GM12891 (cell line): ENCODE data around the gene GLRX3. TPM values are rescaled to one million over a fixed set of nuclear protein-coding genes. Genes with fewer than 3 reads are reported as not detected.
"Not testable (repeated sequence)": the region's sequence is repeated elsewhere in the genome, so short reads cannot be mapped to it uniquely, and the experiment has no call there.

Source experiments
- DNase-seq: peaks from one replicate; pipeline ENCODE4 v3.0.0; 2011; ENCODE audit warnings: low spot score; ENCODE audit not compliant: insufficient read length
- FAIRE-seq: peaks from 2 replicates; lab custom pipeline; 2011; peaks lifted over from hg19 to GRCh38; lab: Jason Lieb, UNC
- PAX5 ChIP-seq: IDR thresholded peaks from 2 replicates; pipeline ENCODE4 v1.6.1; 2011; ENCODE audit warnings: low read length, moderate library complexity, mild to moderate bottlenecking; ENCODE audit not compliant: insufficient read depth, severe bottlenecking
- POLR2A ChIP-seq: IDR thresholded peaks from 2 replicates; pipeline ENCODE4 v1.6.1; 2011; ENCODE audit warnings: low read depth, low read length, control low read depth
- POLR2AphosphoS5 ChIP-seq: IDR thresholded peaks from 2 replicates; pipeline ENCODE4 v1.6.1; 2011; ENCODE audit warnings: low read depth, low read length, control low read depth
- POU2F2 ChIP-seq: IDR thresholded peaks from 2 replicates; pipeline ENCODE4 v1.6.1; 2011; ENCODE audit warnings: low read depth, mild to moderate bottlenecking, control low read depth, low read length, moderate library complexity
- SPI1 ChIP-seq: IDR thresholded peaks from 2 replicates; pipeline ENCODE4 v1.6.1; 2011; ENCODE audit warnings: low read depth, low read length, control low read depth
- TAF1 ChIP-seq: IDR thresholded peaks from 2 replicates; pipeline ENCODE4 v1.6.1; 2011; ENCODE audit warnings: low read depth, low read length, control low read depth
- polyA plus RNA-seq: library from polyadenylated mRNA; unstranded; fragments of >200 nt; gene quantifications from one replicate; pipeline ENCODE4 v1.2.1, GENCODE V29; 2012; ENCODE audit warnings: low read depth, missing spikeins, inconsistent platforms; ENCODE audit not compliant: missing spikeins

The GLRX3 gene
- 106 TPM for polyA plus RNA-seq

DNA sequence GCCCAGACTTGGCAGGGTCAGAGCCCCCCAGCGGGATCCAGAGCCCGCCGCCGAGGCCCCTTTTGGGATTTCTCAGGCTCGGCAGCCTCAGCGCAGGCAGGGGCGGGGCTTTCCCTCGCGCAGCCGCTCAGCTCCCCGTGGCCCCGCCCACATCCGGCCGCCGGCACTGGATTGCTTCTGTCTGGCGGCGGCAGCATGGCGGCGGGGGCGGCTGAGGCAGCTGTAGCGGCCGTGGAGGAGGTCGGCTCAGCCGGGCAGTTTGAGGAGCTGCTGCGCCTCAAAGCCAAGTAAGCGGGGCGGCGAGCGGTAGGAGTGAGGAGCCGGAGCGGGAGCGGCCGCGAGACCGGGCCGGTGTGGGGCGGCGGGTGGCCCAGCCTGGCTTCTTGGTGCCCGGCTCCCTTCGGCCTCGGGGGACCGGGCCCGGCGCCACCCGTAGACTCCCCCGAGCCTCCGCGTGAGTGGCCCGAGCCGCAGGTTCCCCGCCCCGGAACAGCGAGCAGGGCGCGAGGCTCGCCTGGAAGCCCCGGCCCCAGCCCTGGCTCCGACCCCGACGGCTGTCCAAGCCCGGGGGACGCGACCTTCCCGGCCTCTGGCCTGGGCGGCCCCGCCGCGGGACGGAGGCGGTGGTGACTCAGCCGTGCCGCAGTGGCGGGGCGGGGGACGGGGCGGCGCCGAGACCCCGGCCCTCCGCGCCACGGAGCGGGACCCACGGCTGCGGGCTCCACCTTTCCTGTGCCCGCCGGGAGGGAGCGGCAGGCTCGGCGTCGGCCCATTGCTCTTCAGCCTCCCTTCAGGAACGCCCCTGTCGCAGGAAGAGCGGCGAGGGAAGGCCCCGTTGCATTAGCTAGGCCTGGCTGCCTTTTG lies at the start of gene GLRX3:
TSS of gene GLRX3 (plus strand) at position 166 of the 864 bp plus-strand sequence. CDS start at position 196, 30 bp downstream.
- TF ChIP-seq SPI1 (no peak), TAF1 (peak; percentile 86), POU2F2 (no peak), PAX5 (no peak), POLR2AphosphoS5 (0 out of 2 replicates have a peak, but pooled peaks have one; percentile 25), POLR2A (peak; percentile 41; the same call in 1 of the 2 replicates)
- peak; percentile 85 for FAIRE-seq
- DNase-seq = peak; percentile 92

- FAIRE-seq = not testable (repeated sequence)
These were observed 45.6 kb upstream of the GLRX3 start for GRCh38 chr10:130090565-130090964.

GRCh38 chr10:130099344-130099743 lies 36.8 kb upstream of the GLRX3 start:
- TF ChIP-seq POLR2AphosphoS5 (no peak), SPI1 (no peak), TAF1 (no peak), POU2F2 (no peak), PAX5 (no peak), POLR2A (no peak)
- no peak for DNase-seq
- no peak for FAIRE-seq

More at GRCh38 chr10:130090565-130090964, 45.6 kb upstream of the GLRX3 start:
- DNase-seq = not testable (repeated sequence)

GRCh38 chr10:130105724-130106123 lies 30.5 kb upstream of the GLRX3 start:
- TF ChIP-seq POLR2A (no peak), TAF1 (no peak), POLR2AphosphoS5 (no peak), SPI1 (no peak), PAX5 (no peak), POU2F2 (no peak)
- DNase-seq = no peak
- no peak for FAIRE-seq

DNA sequence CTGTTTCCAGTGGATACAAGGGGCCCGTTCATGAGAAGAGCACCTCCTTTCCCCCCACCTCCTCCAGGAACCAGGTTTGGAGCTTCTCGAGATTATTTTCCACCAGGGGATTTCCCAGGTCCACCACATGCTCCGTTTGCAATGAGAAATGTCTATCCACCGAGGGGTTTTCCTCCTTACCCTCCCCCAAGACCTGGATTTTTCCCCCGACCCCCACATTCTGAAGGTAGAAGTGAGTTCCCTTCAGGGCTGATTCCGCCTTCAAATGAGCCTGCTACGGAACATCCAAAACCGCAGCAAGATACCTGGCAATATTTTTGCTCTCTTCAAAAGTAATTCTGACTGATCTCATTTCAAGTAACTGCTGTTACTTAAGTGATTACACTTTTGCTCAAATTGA lies 28.0 kb upstream of the GLRX3 start:
- DNase-seq, FAIRE-seq: not testable (repeated sequence)

DNA sequence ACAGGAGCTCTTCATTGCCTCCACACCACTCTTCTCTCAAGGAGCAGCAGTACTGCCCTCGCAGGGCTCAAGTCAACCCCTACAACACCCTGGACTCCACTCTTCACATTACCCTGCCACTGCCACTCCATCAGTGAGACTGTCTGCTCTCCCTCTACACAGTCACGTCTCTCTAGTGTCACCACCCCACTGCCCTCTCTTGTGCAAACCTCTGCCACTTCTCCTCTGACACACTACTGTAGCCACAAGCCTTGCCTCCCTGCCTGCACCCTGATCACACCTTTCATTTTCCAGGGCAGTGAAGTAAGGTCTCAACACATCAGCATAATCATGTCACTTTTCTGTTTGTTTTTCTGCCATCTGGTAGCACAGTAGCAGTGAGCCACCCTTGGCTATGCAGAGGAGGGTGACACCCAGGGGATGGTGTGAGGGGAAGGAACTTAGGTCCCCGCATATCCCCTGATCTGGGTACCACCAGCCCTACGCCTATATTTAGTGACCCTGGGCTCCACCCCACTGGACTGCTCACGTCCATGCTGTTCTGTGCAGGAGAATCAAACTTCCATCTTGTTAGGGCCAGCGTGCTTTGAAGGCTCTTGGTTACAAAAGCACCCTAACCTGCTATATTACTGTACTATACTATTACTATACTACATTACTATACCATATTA lies 27.1 kb upstream of the GLRX3 start:
- DNase-seq = no peak
- peak; percentile 56 for FAIRE-seq

GRCh38 chr10:130109796-130110245 lies 26.4 kb upstream of the GLRX3 start:
- TF ChIP-seq TAF1 (no peak), POLR2AphosphoS5 (no peak), POLR2A (no peak), POU2F2 (0 out of 2 replicates have a peak, but pooled peaks have one; percentile 17), SPI1 (no peak), PAX5 (no peak)
- FAIRE-seq = no peak
- no peak for DNase-seq

More for the DNA sequence above, 27.1 kb upstream of the GLRX3 start:
- no peak for TF ChIP-seq TAF1
- TF ChIP-seq SPI1 = no peak
- TF ChIP-seq POLR2AphosphoS5 = no peak
- TF ChIP-seq POU2F2 = no peak
- TF ChIP-seq PAX5 = no peak
- TF ChIP-seq POLR2A = no peak

GRCh38 chr10:130110246-130111112 lies 25.7 kb upstream of the GLRX3 start, which contains the start of gene C10orf143:
TSS of gene C10orf143 (minus strand) at chr10:130110830. CDS start at chr10:130110772, 58 bp downstream.
- FAIRE-seq = peak; percentile 99
- DNase-seq = peak; percentile 77
- TF ChIP-seq POU2F2 (peak; percentile 53; the same call in 1 of the 2 replicates), TAF1 (peak; percentile 68; the same call in 1 of the 2 replicates), PAX5 (no peak), SPI1 (no peak), POLR2A (peak; percentile 90), POLR2AphosphoS5 (peak; percentile 86)

DNA sequence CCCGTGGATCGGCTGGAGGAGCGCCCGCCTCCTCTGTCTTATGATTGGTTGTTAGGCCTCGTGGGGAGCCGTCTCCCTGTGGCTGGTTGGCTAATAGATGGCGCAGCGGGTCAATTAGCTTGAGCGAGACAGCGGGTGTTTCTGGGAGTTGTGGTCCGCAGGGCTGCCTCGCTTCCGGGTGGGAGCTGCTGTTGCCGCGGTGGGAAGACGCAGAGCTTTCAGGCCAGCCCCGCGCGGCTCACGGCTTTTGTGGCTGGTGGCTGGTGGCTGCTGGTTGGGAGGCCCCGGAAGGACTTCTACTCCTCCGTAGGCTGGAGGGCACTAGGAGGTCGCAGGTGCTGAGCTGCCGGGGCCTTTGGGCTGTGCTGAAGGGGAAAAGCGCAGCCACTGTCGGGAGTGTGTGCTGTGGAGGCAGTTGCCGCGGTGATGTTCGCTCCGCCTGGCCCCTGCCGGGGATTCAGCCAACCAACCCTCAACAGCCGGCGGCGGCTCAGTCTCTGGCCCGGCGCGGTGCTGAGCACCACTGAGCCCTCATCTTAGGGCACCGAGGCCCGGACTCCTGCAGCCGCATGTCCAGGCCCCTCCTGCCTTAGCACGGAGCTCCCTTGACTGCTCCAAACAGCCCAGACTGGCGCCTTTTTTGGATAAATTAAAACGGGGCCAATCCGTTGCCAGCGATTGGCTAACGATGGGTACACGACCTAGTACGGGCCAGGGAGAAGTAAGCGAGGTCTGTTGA lies 24.9 kb upstream of the GLRX3 start:
- DNase-seq (peak; percentile 85), FAIRE-seq (no peak)
- TF ChIP-seq POLR2AphosphoS5 = peak; percentile 24; the same call in 1 of the 2 replicates
- TF ChIP-seq SPI1 = no peak
- TF ChIP-seq PAX5 = no peak
- peak; percentile 52; the same call in 1 of the 2 replicates for TF ChIP-seq TAF1
- no peak for TF ChIP-seq POU2F2
- TF ChIP-seq POLR2A = peak; percentile 62
